H1 (cell line): Measurements from ENCODE around the gene POPDC2. TPM values are rescaled to one million over a fixed set of nuclear protein-coding genes. Genes with fewer than 3 reads are reported as not detected.

Source experiments
- RXRA ChIP-seq: IDR thresholded peaks from 2 replicates; pipeline ENCODE4 v1.6.1; 2011; ENCODE audit warnings: low read depth, mild to moderate bottlenecking, low read length, moderate library complexity; ENCODE audit not compliant: insufficient read depth
- SIX5 ChIP-seq: IDR thresholded peaks from 2 replicates; pipeline ENCODE4 v1.6.1; 2011; ENCODE audit warnings: mild to moderate bottlenecking, low read depth, low read length
- TCF12 ChIP-seq: IDR thresholded peaks from 2 replicates; pipeline ENCODE4 v1.6.1; 2011; ENCODE audit warnings: low read depth, mild to moderate bottlenecking, low read length
- polyA plus RNA-seq, 7 experiments: library from polyadenylated mRNA; depleted of rRNA in 3 of 7; stranded (reverse) in 5 of 7; unstranded in 2 of 7; fragments of >200 nt in 5 of 7; fragments of 200-250 nt in 2 of 7; gene quantifications; 1 replicate in 5 of 7; 2 replicates in 1 of 7; 4 replicates in 1 of 7; pipeline versions ENCODE4 v1.2.1 to v1.2.3, GENCODE V29; 2011 to 2013; ENCODE audit warnings: missing spikeins in 2 of 7, mixed read lengths in 2 of 7
- total RNA-seq: library from RNA; stranded (reverse); fragmentation: NEBNext Ultra II Directional; extraction: Animal tissue kit (Norgen Biotek cat#: 25700); gene quantifications from 2 replicates; pipeline ENCODE4 v1.2.1, GENCODE V29; 2021
- TF ChIP-seq, protein P1 (sequence below): IDR thresholded peaks from 2 replicates; pipeline ENCODE4 v1.6.1; 2012; ENCODE audit warnings: low read length, inconsistent platforms

Gene POPDC2
- total and polyA plus RNA-seq, 2 of the 8 experiments (the other 6 are each of a cell fraction or from before 2014, with no cell fraction given): 0.65 to 1.1 TPM

DNA sequence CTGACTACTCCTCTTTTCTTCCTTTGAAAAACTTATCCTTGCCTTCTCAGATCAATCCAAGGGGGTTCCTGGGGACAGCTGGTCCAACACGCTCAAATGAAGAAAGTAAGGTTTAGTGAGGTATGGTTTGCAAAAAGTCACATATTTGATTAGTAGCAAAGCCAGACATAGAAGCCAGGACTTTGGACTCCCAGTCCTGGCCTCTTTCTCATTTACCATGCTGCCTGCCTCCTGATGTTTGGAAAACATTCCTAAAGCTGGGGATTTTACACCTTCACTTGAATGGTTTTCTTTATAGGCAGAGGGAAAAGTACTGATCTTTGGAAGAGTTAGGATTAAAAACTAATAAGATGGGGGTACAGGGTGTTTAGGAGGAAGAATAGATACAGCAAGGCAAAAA is 14.6 kb downstream of the POPDC2 start (continued):
- TF ChIP-seq, protein P1, sequence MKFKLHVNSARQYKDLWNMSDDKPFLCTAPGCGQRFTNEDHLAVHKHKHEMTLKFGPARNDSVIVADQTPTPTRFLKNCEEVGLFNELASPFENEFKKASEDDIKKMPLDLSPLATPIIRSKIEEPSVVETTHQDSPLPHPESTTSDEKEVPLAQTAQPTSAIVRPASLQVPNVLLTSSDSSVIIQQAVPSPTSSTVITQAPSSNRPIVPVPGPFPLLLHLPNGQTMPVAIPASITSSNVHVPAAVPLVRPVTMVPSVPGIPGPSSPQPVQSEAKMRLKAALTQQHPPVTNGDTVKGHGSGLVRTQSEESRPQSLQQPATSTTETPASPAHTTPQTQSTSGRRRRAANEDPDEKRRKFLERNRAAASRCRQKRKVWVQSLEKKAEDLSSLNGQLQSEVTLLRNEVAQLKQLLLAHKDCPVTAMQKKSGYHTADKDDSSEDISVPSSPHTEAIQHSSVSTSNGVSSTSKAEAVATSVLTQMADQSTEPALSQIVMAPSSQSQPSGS: no peak
- TF ChIP-seq RXRA: no peak
- no peak for TF ChIP-seq TCF12
- TF ChIP-seq SIX5: no peak
